GM18868 (cell line): ENCODE measurements around the gene ZCCHC12.
"Not testable (repeated sequence)": the region's sequence is repeated elsewhere in the genome, so short reads cannot be mapped to it uniquely, and the experiment has no call there.

Experiments
- ATAC-seq: cut with Tn5 transposase; IDR thresholded peaks from one replicate; pipeline ENCODE4 v1.9.1; 2021; ENCODE audit warnings: mild to moderate bottlenecking, moderate library complexity; ENCODE audit not compliant: unreplicated experiment

Gene ZCCHC12

GRCh38 chrX:118823263-118824172, at the start of gene ZCCHC12:
Gene ZCCHC12, plus strand, starts transcription at chrX:118823824. Its CDS starts 1,421 bp downstream, at chrX:118825245.
- ATAC-seq: peak; percentile 89

GRCh38 chrX:118779581-118779980, 44.0 kb upstream of the ZCCHC12 start:
- ATAC-seq: no peak

DNA sequence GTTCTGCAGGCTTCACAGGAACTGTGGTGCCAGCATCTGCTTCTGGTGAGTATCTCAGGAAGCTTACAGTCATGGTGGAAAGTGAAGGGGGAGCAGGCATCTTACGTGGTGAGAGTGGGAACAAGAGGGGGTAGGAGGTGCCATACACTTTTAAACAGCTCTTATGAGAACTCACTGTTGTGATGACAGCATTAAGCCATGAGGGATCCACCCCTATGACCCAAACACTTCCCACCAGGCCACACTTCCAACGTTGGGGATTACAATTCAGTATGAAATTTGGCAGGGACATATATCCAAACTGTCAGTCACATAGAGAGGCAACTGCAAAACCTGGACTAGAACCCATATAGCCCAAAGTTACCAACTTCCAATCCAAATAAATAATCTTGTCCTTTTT, 43.1 kb upstream of the ZCCHC12 start:
- no peak for ATAC-seq

DNA sequence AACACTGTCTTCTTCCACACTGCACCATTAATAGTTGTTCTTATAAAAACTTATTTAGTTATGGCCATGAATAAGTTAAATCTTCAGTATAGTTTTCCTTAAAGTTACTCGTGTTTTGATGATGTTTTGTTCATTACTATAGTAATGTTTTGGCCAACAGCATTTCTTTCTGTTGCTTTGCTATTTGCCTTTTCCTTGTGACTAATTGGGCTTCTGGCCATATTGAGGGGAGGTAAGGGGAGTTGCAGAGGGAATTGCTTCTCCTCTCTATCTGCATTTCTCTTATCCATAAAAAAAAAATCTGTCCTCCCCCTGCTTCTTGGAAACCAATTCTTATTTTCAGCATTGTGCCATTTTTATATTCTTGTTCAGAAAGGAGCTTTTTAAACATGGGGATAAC, 42.7 kb upstream of the ZCCHC12 start:
- ATAC-seq: no peak

GRCh38 chrX:118795528-118796280, 27.9 kb upstream of the ZCCHC12 start:
- ATAC-seq: no peak

DNA sequence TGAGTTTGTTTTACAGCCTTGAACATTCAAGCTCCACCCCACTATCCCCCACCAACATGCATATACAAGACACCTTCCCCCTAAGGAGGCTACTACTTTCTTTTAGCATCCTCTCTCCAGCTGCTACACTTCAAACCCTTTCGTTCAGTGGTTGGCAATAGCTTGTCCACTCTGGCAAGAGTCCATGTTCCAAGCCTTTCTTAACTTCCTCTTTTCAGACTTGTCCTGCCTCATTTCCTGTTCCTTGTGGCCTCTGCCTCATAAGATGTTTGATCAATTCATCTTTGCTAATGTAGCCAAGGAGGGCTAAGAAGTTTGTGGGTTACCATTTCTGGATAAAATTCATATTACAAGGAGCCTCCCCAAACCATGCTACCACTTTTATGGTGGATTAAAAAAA, 20.8 kb upstream of the ZCCHC12 start:
- no peak for ATAC-seq

DNA sequence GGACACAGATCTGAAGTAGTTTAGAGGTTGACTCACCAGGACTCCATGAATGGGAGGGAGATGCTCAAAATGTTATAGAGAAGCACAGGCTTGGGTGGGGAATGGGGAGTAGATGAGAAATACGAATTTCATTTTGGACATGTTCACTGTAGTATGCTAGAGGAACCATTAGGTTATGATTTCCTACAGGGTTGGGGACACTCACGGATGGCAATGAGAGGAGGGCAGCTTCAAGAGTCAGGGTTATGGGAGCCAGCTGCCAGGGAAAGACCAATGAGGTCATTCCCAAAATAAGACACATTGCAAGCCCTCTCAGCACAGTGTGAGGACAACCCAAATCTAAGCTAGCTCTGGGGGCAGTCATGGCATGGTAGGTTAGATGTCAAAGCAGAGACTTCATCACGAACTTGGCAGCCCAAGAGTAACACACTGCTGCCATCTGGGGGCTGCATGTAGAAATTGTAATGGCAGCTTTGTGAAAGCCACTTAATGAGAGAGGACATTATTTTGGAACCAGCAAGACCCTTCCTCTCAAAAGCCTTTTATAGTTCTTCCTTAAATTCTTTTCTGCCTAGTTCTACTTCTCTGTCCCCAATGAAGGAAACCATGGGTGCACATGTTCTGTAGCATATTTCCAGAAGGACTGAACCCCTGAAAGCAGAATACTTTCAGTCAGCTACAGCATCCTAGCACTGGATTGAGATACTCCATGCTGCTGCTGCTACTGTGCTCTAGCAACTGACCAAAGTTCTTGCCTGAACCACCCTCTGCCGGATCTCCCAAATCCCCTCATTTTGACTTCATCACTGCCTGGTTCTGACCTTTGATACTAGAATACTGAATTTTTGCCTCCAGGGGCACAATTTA, 16.2 kb upstream of the ZCCHC12 start:
- ATAC-seq: peak; percentile 49

GRCh38 chrX:118817257-118817656, 6.4 kb upstream of the ZCCHC12 start:
- ATAC-seq: not testable (repeated sequence)

DNA sequence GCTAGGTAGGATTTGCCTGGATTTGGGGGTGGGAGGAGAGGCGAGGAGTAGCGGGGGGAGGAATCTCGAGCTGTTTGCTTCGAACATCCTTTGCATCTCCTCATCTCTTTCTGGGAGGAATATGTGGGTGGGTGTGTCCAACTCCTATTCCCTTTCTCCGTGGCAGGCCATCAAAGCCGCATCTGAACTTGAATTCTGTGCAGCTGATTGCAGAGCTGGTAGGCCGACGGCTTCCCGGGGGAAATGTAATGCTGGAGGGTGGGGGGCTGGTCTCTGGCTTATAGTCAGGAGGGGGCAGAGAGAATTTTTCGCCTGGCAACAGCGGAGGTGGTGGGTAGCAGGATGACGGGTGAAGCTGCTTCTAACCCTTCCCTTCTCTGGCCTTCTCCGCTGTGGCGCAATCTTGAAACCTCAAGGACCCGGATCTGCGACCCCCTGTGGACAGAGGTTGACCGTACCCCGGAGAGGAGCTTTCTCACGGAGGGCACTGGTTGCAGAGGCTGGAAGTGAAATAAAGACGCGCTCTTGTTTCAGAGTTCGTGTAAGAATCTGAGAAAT, 628 bp downstream of the ZCCHC12 start:
- no peak for ATAC-seq

DNA sequence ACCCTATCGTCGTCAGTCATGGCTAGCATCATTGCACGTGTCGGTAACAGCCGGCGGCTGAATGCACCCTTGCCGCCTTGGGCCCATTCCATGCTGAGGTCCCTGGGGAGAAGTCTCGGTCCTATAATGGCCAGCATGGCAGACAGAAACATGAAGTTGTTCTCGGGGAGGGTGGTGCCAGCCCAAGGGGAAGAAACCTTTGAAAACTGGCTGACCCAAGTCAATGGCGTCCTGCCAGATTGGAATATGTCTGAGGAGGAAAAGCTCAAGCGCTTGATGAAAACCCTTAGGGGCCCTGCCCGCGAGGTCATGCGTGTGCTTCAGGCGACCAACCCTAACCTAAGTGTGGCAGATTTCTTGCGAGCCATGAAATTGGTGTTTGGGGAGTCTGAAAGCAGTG, 1.6 kb downstream of the ZCCHC12 start:
- no peak for ATAC-seq

DNA sequence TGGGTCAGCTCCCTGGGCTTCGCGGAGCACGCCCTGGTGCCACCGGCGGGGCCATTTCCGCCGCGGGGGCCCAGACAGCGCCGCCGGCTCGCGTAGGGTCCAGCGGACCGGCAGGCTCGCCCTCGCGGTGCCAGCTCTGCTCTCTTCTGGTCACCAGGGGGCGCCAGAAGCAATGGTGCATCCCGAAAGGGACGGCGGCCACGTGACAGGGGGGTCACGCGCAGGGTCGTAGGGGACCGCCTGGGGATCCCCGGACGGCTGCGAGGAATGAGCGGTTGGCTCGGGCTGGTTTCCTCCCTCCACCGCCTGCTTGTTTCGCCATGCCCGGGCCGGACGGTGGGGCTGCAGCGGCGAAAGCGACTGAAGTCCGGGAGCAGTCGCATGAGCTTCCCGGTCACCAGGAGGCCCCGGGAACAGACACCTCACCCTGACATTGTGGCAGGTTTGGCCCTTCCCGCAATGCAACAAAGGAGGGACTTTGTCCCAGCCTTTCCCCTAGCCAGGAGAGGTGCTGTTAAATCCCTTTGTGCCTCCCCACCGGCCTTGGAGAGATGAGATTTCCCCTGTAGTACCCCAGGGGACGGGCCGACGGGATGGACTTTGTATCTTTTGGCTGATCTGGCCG, 15.8 kb downstream of the ZCCHC12 start:
- peak; percentile 79 for ATAC-seq

- ATAC-seq: no peak
Observed at GRCh38 chrX:118847676-118848075, 24.1 kb downstream of the ZCCHC12 start.

GRCh38 chrX:118853596-118853995, 30.0 kb downstream of the ZCCHC12 start:
- no peak for ATAC-seq

- no peak for ATAC-seq
Observed at GRCh38 chrX:118855681-118856310, 32.2 kb downstream of the ZCCHC12 start.

DNA sequence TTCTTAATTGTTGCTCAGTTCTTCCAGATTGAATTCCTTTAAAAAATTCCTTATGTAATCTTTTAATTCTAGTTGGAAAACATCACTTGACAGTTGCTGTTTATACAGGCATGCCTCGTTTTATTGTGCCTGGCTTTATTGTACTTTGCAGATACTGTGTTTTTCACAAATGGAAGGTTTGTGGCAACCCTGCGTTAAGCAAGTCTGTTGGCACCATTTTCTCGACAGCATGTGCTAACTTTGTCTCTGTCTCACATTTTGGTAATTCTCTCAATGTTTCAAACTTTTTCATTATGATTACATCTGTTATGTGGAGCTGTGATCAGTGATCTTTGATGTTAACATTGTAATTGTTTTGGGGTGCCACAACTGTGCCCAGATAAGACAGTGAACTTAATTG, 33.4 kb downstream of the ZCCHC12 start:
- ATAC-seq: no peak

DNA sequence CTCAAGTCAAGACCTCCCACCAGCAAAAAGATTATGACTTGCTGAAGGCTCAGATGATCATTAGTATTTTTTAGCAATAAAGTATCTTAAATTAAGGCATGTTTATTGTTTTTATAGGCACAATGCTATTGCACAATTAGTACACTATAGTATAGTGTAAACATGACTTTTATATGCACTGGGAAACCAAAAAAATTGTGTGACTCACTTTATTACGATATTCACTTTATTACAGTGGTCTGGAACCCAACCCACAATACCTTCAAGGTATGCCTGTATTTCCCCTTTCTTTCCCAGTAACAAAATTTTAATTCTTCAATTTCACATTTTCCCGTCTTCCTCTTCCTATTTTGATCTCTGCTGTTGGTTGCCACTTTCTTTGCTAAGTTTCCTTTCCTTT, 37.7 kb downstream of the ZCCHC12 start:
- no peak for ATAC-seq

GRCh38 chrX:118862091-118862490, 38.5 kb downstream of the ZCCHC12 start:
- no peak for ATAC-seq

DNA sequence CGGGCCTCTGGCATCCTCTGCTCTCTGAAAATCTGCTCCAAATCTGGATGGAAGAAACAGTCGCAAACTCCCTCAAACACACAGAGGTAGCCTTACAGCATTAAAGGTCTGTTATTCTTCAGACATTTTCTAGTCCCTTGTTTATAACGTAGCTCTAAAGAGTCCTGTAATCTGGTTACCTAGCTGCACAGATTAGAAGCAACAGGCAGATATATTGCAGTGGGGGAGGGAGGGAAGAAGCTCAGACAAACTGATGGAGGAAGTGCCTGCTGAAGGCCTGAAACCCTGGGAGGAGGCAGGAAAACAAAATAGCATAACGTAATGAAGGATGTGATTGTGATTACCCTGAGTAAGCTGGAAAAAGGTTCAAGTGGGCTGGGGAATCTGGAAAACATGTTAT, 39.4 kb downstream of the ZCCHC12 start:
- no peak for ATAC-seq

GRCh38 chrX:118864063-118864635, 40.5 kb downstream of the ZCCHC12 start:
- no peak for ATAC-seq
